GM18511 (cell line): ENCODE data around the gene CA7.

Source experiments
- ATAC-seq: cut with Tn5 transposase; IDR thresholded peaks from one replicate; pipeline ENCODE4 v1.9.1; 2021; ENCODE audit warnings: mild to moderate bottlenecking, moderate library complexity; ENCODE audit not compliant: unreplicated experiment

Gene CA7

GRCh38 chr16:66844342-66845079, at the start of gene CA7:
Gene CA7 (plus strand): TSS chr16:66844414. CDS start chr16:66844488, 74 bp downstream.
- no peak for ATAC-seq

GRCh38 chr16:66798161-66798560, 46.1 kb upstream of the CA7 start:
- ATAC-seq, result no peak

- no peak for ATAC-seq
Observed at GRCh38 chr16:66800856-66801255, 43.4 kb upstream of the CA7 start.

- no peak for ATAC-seq
Observed at GRCh38 chr16:66801320-66802105, 42.7 kb upstream of the CA7 start, which contains the start of gene TERB1. Gene TERB1 (minus strand): TSS chr16:66801584. CDS start chr16:66796798, 4,786 bp downstream.

- no peak for ATAC-seq
Observed at GRCh38 chr16:66802159-66802558, 42.1 kb upstream of the CA7 start.

GRCh38 chr16:66809765-66810164, 34.4 kb upstream of the CA7 start:
- ATAC-seq, result no peak

- no peak for ATAC-seq
Observed at GRCh38 chr16:66810391-66810790, 33.8 kb upstream of the CA7 start.

GRCh38 chr16:66811043-66811442, 33.2 kb upstream of the CA7 start:
- no peak for ATAC-seq

- ATAC-seq, result no peak
Observed at GRCh38 chr16:66814734-66815133, 29.5 kb upstream of the CA7 start.

- ATAC-seq, result no peak
Observed at GRCh38 chr16:66824006-66824405, 20.2 kb upstream of the CA7 start.

- ATAC-seq, result peak; percentile 92
Observed at GRCh38 chr16:66830422-66831404, 13.5 kb upstream of the CA7 start, which contains the start of gene NAE1. Gene NAE1 (minus strand): TSS chr16:66830976. CDS start chr16:66830899, 77 bp downstream.

GRCh38 chr16:66832190-66832589, 12.0 kb upstream of the CA7 start:
- ATAC-seq, result no peak

GRCh38 chr16:66832661-66833305, 11.4 kb upstream of the CA7 start:
- ATAC-seq, result no peak

- ATAC-seq, result no peak
Observed at GRCh38 chr16:66834746-66835145, 9.5 kb upstream of the CA7 start.

GRCh38 chr16:66840883-66841282, 3.3 kb upstream of the CA7 start:
- no peak for ATAC-seq

GRCh38 chr16:66841366-66841765, 2.8 kb upstream of the CA7 start:
- ATAC-seq, result no peak

- ATAC-seq, result no peak
Observed at GRCh38 chr16:66842765-66843164, 1.4 kb upstream of the CA7 start.

- ATAC-seq, result no peak
Observed at GRCh38 chr16:66843191-66843590, 1.0 kb upstream of the CA7 start.

GRCh38 chr16:66844009-66844341, 239 bp upstream of the CA7 start:
- no peak for ATAC-seq

- no peak for ATAC-seq
Observed at GRCh38 chr16:66845080-66845410, 831 bp downstream of the CA7 start.

- no peak for ATAC-seq
Observed at GRCh38 chr16:66845791-66846221, 1.6 kb downstream of the CA7 start.
